ENCODE results near the gene MYCBPAP.

The MYCBPAP gene

DNA sequence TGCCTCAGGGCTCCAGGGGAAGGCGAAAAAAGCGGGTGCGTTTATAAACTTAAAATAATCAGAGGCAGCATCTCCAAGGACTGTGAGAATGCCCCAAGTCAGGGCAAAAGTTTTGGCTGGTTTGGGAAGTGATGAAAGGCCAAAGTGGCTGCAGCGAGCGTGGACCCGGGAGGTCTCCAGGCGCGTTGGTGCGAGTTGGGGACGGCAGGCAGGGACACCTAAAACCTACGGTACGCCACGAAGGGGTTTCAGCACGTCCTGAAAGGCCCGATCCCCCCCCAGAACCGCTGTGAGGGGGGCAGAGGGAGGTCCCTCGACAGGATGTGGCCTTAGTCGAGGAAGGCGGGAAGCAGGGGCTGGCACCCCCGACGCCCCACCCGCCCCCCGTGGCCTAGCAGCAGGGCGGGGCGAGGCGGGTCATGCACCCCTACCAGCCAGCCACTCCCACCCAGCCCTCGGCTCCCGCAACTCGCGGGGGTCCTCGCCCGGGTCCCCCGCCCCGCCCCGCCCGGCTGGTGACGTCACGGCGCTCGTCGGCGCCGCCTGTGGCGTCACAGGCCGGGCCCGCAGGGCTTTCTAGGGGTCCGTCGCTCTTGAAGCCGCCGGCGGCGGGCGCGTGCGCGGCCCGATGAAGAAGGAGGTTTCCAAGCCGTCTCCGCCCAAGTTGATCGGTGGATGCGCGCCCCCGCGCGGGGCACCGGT, at the start of gene MYCBPAP:
Gene MYCBPAP, plus strand, starts transcription at position 569 of the 702 bp plus-strand sequence. CDS start 236 bp downstream, outside the sequence.
- peak; percentile 80 to 86 for DNase-seq

GRCh38 chr17:50458701-50459676, 49.2 kb upstream of the MYCBPAP start:
- DNase-seq: no peak

- DNase-seq: no peak
These were observed 48.5 kb upstream of the MYCBPAP start for GRCh38 chr17:50459756-50460155.

DNA sequence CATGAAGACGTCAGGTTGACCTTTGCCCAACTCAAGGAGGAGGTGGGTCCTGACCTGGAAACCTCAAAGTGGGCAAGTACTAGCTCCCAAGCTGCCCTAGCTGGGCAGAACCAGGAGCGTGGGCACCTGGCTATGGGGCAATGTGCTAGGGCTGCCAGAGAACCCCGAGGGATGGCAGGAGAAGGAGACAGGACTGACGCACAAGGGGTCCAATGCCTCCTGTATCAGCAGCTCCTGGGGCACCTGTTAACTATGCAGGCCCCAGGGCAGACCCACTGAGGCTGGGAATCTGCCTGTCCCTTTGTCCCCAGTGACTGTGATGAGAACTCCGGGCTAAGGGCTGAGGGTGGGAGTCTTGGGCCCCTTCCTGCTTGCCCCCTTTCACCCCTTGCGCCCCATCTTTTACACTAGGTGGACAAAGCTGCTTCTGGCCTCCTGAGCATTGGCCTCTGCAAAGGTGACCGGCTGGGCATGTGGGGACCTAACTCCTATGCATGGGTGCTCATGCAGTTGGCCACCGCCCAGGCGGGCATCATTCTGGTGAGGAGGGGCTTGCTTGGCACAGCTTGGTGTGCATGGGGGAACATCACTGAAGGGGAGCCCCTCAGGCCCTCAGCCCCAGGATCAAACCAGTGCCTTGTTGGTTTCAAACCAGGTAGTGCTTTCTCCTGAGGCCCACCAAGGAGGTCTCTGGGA, 47.3 kb upstream of the MYCBPAP start:
- DNase-seq: no peak

DNA sequence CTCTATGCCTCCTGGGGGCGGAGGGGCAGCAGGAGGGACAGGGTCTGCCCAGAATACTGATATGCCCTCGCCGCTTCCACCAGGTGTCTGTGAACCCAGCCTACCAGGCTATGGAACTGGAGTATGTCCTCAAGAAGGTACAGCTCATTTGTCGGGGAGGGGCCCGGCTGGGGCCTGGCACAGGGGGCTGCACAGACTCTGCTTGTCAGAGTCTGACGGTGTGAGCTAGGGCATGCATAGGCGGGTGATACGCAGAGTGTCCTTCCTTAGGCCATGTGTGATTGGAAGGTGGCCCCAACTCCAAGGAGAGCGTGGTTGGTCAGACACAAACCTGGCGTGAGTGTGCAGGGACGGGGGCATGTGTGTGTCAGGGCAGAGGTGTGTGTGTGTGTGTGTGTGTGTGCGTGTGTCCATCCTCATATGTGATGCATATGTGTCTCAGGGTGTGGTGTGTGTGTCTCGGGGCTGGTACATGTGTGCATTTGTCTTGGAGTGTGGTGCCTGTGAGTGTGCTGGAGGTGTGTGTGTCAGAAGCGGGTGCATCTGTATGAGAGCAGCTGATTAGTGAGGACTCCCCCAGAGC, 46.6 kb upstream of the MYCBPAP start:
- no peak for DNase-seq

GRCh38 chr17:50462446-50462845, 45.8 kb upstream of the MYCBPAP start:
- DNase-seq: no peak

DNA sequence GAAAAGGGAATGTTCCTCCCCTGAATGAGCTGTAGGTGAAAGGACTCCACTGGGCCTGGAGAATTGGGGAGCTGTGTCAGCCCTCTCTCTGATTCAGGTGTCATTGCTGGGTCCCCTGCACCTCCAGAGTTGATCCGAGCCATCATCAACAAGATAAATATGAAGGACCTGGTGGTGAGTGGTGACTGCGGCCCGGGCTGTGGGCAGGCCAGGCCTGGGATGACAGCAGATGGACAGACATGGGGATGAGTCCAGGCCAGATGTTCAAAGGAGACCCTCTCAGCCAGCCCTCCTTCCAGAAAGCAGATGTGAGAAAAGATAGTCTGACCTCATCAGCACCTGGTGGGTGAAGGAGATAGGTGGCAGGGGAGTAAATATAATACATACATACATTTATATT, 44.1 kb upstream of the MYCBPAP start:
- DNase-seq: no peak

DNA sequence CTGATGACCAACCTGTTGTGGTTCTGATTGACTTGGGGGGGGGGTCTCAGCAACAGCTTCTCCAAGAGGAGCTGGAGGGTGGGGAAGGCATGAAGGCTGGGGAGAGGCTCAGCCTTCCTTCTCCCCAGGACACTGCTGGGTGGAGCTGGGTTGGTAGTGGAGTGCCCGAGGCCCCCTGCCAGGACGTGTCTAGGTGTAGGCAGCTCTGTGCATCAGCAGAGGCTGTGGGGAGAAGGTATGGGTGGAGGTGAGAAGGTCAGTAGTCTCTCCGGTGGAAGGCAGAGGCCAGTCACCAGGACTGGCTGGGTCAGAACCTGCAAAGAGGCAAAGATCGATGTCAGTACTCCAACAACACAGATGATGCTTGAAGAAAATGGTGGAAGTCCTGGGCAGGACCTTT, 43.5 kb upstream of the MYCBPAP start:
- no peak for DNase-seq

DNA sequence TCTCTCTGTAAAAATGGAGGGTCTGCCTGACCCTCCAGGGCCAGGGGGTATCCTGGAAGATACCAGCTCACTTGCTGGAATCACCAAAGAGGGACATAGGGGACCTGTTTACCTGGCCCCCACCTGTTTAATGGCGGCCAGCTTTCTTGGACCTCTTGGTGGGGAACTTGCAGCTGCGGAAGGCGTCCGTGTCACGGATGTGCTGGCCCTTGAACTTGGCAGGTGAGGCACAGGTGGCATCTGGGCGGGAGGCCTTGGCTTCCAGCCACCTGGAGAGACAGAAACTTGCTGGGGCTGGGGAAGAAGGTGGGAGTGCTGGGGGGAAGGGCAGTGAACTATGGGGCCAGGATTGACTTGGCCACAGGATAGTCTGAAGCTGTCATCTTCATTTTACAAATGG, 43.1 kb upstream of the MYCBPAP start:
- no peak for DNase-seq

GRCh38 chr17:50465635-50466034, 42.6 kb upstream of the MYCBPAP start:
- DNase-seq: no peak

GRCh38 chr17:50466371-50467113, 41.7 kb upstream of the MYCBPAP start:
- DNase-seq: no peak

DNA sequence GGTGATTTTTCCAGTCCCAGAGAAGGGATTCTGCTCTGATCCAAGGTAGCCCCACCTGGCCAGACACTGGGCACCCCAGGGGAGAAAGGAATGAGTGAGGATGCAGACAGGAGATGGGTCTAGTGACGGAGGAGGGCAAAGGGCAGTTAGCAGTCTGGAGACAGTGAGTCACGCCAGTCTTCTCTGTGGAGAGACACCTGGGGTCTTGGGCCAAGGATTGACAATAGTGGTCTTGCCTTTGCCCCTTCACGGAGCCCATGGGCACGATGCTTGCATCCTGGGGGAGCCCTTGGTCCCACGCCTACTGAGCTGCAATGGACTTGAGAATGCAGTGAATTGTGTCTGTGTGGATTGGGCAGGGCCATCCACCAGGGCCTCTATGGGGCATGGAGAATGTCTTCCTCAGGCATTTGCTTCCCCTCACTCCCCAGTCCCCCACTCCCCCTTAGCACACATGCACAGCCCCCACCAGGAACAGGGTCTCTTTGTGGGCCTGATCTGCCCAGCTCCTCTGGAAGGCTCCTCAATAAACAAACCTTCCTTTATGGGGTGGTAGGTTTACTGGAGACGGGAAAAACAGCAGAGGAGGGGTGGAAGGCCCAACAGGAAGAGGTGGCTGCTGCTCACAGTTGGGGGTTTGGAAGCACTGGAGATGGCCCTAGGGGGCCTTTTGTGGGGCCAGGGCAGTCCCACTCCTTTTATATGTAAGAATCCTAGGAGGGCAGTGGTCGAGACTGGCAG, 41.0 kb upstream of the MYCBPAP start:
- DNase-seq: no peak

DNA sequence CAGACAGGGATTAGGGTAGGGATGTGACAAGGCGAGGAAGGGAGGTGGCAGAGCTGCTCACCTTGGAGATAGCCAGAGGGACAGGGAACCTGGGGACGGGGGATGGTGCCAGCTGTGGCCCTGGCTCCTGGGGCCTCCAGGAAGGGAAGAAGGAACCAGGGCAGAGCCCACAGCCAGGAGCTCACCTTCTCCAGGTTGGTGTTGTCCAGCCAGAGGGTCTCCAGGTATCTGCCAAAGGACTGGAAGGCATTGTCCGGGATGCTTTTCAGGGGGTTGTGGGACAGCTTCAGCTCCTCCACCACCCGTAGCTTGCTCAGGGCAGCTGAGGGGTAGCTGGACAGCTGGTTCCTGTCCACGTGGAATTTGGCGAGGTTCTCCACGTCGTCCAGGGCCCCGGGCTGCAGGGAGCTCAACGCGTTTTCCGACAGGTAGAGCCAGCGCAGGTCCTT, 40.4 kb upstream of the MYCBPAP start:
- no peak for DNase-seq

GRCh38 chr17:50468304-50469207, 39.7 kb upstream of the MYCBPAP start, which contains the start of gene CHAD:
CHAD (minus strand) TSS chr17:50468880; CDS start chr17:50468813, 67 bp downstream.
- DNase-seq: no peak

DNA sequence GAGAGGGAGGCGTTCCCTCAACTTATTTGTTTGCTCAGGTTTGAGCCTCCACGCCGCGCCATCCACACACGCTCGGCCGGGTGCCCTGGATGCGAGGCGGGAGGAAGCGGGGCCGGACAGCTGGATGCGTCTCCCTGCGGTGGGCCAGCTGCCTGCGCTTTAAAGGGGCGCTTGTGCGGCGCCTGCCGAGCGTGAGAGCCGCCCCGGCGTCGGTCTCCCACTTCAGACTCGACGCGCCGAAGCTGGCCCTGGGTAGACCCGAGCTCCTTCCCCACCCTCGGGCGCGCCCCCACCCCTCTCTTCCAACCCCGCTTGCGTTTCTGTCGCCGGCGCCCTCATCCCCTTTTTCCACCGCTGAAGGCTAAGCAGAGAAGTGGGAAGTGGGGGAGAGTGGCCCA, 39.0 kb upstream of the MYCBPAP start:
- DNase-seq: no peak

DNA sequence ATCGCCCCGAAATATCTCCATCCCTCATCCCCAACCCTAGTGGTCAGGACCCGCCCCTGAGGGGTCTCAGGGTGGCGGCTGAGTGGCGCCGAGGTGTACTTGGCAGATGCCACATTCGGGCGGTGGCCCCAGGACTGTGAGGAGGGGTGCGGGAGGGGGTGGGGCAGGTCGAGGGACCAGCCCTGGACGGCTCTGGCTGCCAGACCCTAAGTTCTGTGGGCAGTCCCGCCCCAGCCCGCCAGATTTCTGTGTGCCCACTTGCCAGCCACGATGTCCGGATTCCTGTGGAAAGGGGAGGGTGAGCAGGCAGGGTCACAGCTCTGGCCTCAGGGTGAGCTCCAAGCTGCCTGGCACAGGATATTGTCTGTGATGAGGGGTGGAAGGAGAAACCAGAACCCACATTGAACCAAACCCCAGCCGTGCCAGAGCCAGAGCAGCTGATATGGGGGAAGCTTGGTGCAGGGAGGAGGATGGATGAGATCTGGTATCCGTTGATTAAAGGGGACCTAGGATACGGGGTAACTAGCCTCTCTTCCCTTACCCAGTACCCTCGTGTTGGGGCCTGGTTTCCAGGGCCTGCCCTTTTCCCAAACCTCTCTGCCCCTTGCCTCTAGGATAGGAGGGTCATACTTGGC, 38.5 kb upstream of the MYCBPAP start:
- no peak for DNase-seq

- no peak for DNase-seq
These were observed 37.8 kb upstream of the MYCBPAP start for GRCh38 chr17:50470426-50470825.

DNA sequence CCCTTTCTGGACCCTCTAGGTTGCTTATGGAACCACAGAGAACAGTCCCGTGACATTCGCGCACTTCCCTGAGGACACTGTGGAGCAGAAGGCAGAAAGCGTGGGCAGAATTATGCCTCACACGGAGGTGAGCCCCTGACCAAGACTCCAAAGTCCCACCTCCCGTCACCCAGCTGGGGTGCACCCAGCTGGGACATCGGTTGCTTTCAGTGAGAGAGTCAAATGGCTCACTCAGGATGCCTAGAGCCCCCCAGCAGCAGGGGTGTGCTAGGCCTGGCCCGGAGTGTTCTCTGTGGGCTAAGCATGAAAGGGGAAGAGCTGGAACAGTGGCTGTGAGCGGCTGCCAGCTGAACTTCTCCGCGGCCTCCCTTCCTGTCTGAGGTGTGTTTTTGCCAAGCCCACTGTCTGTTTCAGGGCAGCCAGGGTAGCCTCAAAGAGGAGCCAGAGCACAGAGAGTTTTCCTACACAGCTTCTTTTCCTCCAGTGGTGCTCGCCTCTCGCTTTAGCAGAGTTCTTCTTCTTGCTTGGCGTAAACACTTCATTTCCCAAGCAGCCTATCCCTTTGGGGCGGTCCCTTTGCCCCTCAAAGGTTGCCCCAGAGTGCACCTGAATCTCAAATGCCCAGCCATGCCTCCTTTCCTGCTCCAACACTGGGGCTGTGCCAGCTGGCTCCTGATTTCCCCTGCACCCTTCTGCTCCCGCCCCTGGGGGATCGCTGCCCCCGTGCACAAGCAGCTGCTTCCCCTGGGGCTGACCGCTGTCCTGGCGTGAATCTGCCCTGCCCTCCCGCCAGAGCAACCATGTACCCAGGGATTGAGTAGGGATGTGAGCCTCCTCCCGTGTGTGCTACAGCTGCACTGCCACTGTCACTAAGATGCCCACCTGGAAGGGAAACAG, 37.0 kb upstream of the MYCBPAP start:
- DNase-seq: no peak

DNA sequence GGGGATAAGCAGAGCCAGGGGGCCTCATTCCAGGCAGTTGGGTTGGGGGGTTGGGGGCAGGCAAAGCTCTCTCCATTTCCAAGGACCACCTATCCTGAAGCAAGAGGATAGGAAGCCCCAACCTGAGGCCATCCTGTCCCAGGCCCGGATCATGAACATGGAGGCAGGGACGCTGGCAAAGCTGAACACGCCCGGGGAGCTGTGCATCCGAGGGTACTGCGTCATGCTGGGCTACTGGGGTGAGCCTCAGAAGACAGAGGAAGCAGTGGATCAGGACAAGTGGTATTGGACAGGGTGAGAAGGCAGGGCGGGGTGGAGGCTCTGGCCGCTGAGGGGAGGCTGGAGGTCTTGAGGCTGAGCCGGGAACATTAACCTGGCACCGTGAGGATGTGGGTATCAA, 36.0 kb upstream of the MYCBPAP start:
- no peak for DNase-seq
